GM21515 (cell line): ENCODE data around the gene GRID1.

Experiments used
- ATAC-seq: cut with Tn5 transposase; IDR thresholded peaks from one replicate; pipeline ENCODE4 v1.9.1; 2021; ENCODE audit not compliant: unreplicated experiment

Gene GRID1

GRCh38 chr10:86366033-86366901 lies at the start of gene GRID1:
Gene GRID1 (minus strand): TSS chr10:86366795.
- no peak for ATAC-seq

GRCh38 chr10:86415583-86415982 lies 49.0 kb upstream of the GRID1 start:
- no peak for ATAC-seq

- ATAC-seq = no peak
These were observed 48.5 kb upstream of the GRID1 start for GRCh38 chr10:86415116-86415515.

GRCh38 chr10:86413046-86413728 lies 46.6 kb upstream of the GRID1 start:
- ATAC-seq = peak; percentile 76

GRCh38 chr10:86411852-86412560 lies 45.4 kb upstream of the GRID1 start:
- ATAC-seq = peak; percentile 12

GRCh38 chr10:86411281-86411841 lies 44.8 kb upstream of the GRID1 start:
- peak; percentile 54 for ATAC-seq

GRCh38 chr10:86410542-86411124 lies 44.0 kb upstream of the GRID1 start:
- ATAC-seq = no peak

GRCh38 chr10:86409183-86409582 lies 42.6 kb upstream of the GRID1 start:
- ATAC-seq = no peak

GRCh38 chr10:86403183-86403797 lies 36.7 kb upstream of the GRID1 start:
- no peak for ATAC-seq

- no peak for ATAC-seq
These were observed 35.8 kb upstream of the GRID1 start for GRCh38 chr10:86402283-86402941.

- no peak for ATAC-seq
These were observed 35.1 kb upstream of the GRID1 start for GRCh38 chr10:86401588-86402282.

- peak; percentile 35 for ATAC-seq
These were observed 34.4 kb upstream of the GRID1 start for GRCh38 chr10:86400705-86401587.

- ATAC-seq = peak; percentile 88
These were observed 33.5 kb upstream of the GRID1 start for GRCh38 chr10:86399879-86400704.

- no peak for ATAC-seq
These were observed 32.9 kb upstream of the GRID1 start for GRCh38 chr10:86399514-86399878.

- ATAC-seq = no peak
These were observed 30.5 kb upstream of the GRID1 start for GRCh38 chr10:86397120-86397519.

- ATAC-seq = no peak
These were observed 27.4 kb upstream of the GRID1 start for GRCh38 chr10:86393862-86394455.

GRCh38 chr10:86393362-86393761 lies 26.8 kb upstream of the GRID1 start:
- no peak for ATAC-seq
